ENCODE data around the gene MAST1.
"Not testable (repeated sequence)": the region's sequence is repeated elsewhere in the genome, so short reads cannot be mapped to it uniquely, and the experiment has no call there.

Gene MAST1

DNA sequence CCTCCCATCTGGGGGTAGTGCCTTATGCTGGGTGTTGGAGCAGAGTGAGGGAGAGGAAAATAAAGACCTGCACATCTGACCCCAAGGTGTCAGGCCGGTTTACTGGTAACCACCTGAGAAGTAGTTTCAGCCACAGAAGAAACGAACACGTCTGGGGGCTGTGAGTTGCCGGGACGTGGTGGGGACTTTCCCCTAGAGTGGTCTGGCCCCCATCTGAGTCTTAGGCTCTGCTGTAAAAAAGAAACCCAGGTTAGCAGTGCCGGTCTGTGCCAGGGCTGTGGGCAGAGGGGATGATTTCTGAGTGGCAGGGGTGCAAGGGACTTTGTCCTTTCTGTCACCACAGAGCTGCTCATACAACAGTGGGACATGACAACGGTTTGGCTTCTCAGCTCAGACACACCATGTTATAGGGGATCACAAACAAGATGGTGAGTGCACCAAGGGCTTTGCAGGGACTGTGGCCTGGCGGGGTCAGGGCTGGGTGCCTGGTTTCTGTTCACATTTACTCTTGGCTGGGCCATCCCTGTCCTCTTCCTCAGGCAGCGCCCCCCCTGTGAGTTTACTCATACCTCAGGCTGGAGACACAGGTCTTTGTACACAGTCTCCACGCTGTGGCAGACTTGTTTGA lies 61.7 kb downstream of the MAST1 start:
- no peak for DNase-seq

DNA sequence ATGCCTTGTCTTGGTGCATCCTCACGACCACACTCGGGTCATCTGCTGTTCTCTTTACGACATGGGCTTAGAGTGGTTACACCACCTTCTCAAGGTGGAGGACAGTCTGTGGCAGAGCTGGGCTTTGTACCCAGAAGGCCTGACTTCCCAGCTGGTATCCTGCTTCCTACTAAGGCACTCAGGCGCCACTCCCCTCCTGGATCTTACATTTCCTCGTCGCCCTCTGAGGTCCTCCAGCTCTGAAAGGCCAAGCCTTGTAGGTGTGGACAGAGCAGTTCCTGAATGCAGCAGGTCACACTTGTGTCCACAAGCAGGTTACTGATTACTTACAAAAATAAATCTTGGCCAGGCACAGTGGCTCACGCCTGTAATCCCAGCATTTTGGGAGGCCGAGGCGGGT lies 68.9 kb downstream of the MAST1 start:
- no peak for DNase-seq

DNA sequence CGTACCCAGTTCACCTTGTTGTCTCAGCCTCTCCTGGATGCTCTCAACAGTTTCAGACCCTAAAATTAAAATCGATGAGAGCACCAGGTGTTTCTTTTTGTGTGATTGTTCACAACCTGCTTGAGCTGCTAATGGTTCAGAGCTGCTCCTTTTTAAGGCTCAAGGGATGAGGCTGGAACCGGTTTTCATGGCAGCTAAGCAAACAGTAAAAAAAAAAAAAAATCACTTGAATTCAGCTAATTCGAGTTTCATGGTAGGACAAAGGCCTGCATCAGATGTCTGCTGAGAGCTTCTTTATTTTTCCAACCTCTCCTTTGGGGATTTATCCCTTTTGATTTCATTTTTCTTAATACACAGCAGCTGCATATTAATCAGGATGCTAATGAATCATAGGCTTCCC lies 74.3 kb downstream of the MAST1 start:
- DNase-seq, result no peak

DNA sequence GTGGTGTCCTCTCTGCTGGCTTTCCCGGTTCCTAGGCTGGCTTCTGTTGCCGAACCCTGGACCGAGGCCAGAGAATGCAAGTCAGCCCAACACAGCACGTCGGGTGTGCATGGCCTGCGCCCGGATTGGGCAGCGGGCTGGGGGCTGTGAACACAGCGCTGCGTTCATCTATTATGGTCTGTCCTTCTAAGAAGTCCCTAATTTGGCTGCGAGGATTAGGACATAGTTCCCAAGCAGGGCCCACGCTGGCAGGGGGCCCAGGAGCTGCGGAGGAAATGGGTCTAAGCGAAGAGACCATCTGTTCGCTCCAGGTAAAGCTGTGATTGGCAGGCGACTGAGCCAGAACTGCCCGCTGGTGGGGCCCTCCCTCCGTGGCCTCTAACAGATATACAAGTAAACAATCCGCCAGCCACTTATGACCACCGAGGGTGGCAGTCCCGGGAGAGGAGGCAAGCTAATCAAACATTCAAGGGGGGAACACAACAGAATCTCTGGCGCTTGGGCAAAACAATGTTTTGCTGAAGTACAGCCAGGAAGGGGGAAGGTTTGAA lies 74.8 kb downstream of the MAST1 start:
- no peak for DNase-seq

DNA sequence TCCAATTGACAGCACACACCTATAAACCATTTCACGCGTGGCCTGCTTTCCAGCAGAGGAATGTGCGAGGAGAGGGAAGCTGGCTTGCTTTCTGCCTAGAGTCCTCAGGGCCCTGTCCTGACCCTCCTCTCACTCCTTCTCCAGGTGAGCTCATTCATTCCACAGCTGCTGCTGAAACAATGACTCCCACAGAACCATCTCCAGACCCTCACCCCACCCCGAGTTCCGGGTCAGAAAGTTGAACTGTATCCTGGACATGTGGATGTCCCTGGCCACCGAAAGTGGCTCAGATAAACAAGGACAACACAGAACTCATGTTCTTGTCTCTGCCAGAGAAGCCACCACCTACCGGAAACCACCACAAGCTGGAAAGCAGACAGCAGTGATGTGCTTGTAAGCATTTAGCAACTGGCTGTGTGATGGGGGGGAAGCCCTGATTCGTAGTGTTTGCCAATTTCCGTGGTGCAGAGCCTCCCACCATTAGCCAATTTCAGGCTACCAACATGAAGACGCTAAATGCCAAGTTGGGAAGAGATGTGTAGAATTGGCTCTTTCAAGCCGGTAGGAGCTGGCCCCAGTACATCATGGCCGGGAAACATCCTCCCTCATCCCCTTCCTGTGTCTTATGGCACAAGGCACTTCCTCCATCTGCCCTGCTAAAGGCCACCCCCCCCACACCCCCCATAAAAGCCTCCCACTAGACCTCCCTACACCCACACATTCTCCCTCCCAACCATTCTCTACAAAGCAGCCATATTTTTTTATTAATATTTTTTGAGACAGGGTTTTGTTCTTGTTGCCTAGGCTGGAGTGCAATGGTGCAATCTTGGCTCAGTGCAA lies 75.8 kb downstream of the MAST1 start:
- peak in 1 of 2 experiments; percentile 47 for DNase-seq

DNA sequence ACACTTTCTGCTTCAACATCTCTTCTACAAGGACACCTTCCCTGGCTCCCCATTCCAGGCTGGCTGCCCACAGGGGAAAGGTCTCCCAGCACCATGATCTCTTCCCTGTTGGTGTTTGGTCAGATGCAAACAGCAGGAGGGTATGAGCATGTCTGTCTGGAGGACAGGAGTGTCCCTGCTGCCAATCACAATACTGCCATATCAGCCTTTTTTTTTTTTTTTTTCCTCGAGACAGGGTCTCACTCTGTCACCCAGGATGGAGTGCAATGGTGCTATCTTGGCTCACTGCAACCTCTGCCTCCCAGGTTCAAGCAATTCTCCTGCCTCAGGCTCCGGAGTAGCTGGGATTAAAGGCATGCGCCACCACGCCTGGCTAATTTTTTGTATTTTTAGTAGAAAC lies 77.5 kb downstream of the MAST1 start:
- not testable (repeated sequence) for DNase-seq

DNA sequence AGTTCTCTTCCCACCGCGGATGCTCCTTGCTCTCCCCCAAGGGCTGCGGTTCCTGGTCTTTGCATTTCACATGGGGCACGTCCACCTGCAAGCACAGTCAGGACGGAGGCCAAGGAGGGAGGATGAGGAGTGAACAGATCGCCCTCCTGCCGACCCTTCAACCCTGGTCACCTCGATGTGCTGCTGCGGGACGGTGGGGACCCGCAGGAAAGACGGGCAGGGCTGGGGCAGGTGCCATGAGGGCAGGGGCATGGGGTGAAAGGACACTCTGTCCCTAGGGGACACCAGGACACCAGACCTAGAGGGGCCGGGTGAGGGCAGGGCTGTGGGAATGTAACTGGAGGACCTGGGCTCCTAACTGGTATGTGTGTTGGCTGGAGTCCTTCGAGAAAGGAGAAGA lies 79.9 kb downstream of the MAST1 start:
- DNase-seq, result no peak

DNA sequence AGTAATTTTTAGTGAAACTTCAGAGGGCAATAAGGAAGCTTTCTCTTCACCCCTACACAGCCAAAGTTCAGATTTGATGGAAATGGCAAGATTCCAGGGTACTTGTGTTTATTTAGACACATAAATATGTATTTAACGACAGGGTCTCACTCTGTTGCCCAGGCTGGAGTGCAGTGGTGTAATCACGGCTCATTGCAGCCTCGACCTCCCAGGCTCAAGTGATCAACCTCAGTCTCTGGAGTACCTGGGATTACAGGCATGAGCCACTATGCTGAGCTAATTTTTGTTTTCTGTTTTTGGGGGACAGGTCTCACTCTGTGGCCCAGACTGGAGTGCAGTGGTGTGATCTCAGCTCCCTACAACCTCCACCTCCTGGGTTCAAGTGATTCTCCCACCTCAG lies 82.7 kb downstream of the MAST1 start:
- DNase-seq, result no peak

DNA sequence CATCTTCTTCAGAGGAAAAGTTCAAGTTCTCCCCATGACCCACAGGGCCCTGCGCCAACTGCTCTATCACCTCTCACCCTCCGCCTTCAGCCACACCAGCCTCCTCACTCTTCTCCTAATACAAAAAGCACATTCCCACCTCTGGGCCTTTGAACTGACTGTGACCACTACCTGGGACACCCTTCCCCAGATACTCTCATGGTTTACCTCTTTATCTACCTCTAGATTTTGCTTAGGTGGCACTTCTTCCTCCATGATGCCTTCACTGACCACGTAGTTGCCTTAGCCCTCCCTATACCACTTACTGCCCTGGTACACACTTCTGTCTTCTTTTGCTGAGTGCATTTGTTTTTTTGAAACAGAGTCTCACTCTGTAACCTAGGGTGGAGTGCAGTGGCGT lies 84.6 kb downstream of the MAST1 start:
- no peak for DNase-seq

Data from activated CD4-positive, alpha-beta T cell treated with anti-CD3 and anti-CD28 coated beads, Interleukin-2, amount 50 U/mL, for 48 hours (primary cell).